A549 (cell line): ENCODE data around the gene ARHGAP31.

ENCODE experiments used
- CTCF ChIP-seq: fragments of >200 bp; sonication (Bioruptor Twin); formaldehyde crosslinking; IDR thresholded peaks from 3 replicates; pipeline ENCODE4 v1.5.1; 2016
- NR3C1 ChIP-seq: fragments of >200 bp; sonication (Bioruptor Twin); formaldehyde crosslinking; IDR thresholded peaks from 3 replicates; pipeline ENCODE4 v1.6.1; 2017
- PHF8 ChIP-seq: fragments of 200-600 bp; sonication (generic); IDR thresholded peaks from 2 replicates; pipeline ENCODE4 v1.6.1; 2016; ENCODE audit warnings: low read depth, mild to moderate bottlenecking, antibody characterized with exemption, moderate library complexity, borderline replicate concordance
- RFX5 ChIP-seq: fragments of 450-650 bp; IDR thresholded peaks from 2 replicates; pipeline ENCODE4 v1.7.1; 2014; ENCODE audit warnings: antibody characterized with exemption, mild to moderate bottlenecking, moderate library complexity

GRCh38 chr3:119305286-119305685, 11.1 kb downstream of the ARHGAP31 start:
- no peak for TF ChIP-seq NR3C1
- TF ChIP-seq CTCF = no peak
- TF ChIP-seq PHF8 = no peak
- no peak for TF ChIP-seq RFX5
